Neural cell (in vitro differentiated cells): Measurements from ENCODE around the gene CCDC30. TPM values are rescaled to one million over a fixed set of nuclear protein-coding genes. Genes with fewer than 3 reads are reported as not detected.

ENCODE experiments used
- H2AFZ ChIP-seq: fragments of 200-600, 300-800 bp; sonication (generic), shearing (Covaris generic); 2 replicates; pipeline ENCODE4 v1.6.0; 2014; ENCODE audit warnings: low read depth, mild to moderate bottlenecking, antibody characterized with exemption, low read length, moderate library complexity
- H3F3A ChIP-seq: fragments of 200-600 bp; shearing (Covaris generic); 2 replicates; pipeline ENCODE4 v1.6.1; 2016; ENCODE audit warnings: mild to moderate bottlenecking, moderate library complexity, mixed read lengths, antibody characterized with exemption, low read length; ENCODE audit not compliant: insufficient read depth, poor library complexity, severe bottlenecking
- H3K27ac ChIP-seq: fragments of 200-600, 300-800 bp; sonication (generic), shearing (Covaris generic); 2 replicates; pipeline ENCODE4 v1.5.1; 2014; ENCODE audit warnings: mild to moderate bottlenecking, low read length, moderate library complexity
- H3K27me3 ChIP-seq: fragments of 300-800, 200-600 bp; sonication (generic), shearing (Covaris generic); 2 replicates; pipeline ENCODE4 v1.6.0; 2014; ENCODE audit warnings: mild to moderate bottlenecking, low read depth, low read length, moderate library complexity; ENCODE audit not compliant: insufficient read depth
- H3K36me3 ChIP-seq: fragments of 300-800, 200-600 bp; sonication (generic), shearing (Covaris generic); 2 replicates; pipeline ENCODE4 v1.5.1; 2014; ENCODE audit warnings: mild to moderate bottlenecking, antibody characterized with exemption, low read length, moderate library complexity; ENCODE audit not compliant: insufficient read depth
- H3K4me2 ChIP-seq: fragments of 300-800, 200-600 bp; sonication (generic), shearing (Covaris generic); 2 replicates; pipeline ENCODE4 v1.6.0; 2014; ENCODE audit warnings: mild to moderate bottlenecking, low read length
- H3K4me3 ChIP-seq: fragments of 300-800, 200-600 bp; sonication (generic), shearing (Covaris generic); 2 replicates; pipeline ENCODE4 v1.5.1; 2014; ENCODE audit warnings: mild to moderate bottlenecking, low read length, moderate library complexity
- H3K79me2 ChIP-seq: fragments of 200-600 bp; shearing (Covaris generic); replicated peaks from 2 replicates; pipeline ENCODE4 v1.6.0; 2014; ENCODE audit warnings: mild to moderate bottlenecking, low read length, moderate library complexity; ENCODE audit not compliant: insufficient read depth
- H3K9ac ChIP-seq: fragments of 300-800, 200-600 bp; sonication (generic), shearing (Covaris generic); 2 replicates; pipeline ENCODE4 v1.6.1; 2016; ENCODE audit warnings: mild to moderate bottlenecking, low read length, mixed read lengths
- H3K9me2 ChIP-seq: fragments of 200-600 bp; shearing (Covaris generic); 2 replicates; pipeline ENCODE4 v1.6.1; 2016; ENCODE audit warnings: mild to moderate bottlenecking, low read length, mixed read lengths; ENCODE audit not compliant: insufficient read depth
- H3K9me3 ChIP-seq: fragments of 200-600, 300-800 bp; sonication (generic), shearing (Covaris generic); 2 replicates; pipeline ENCODE4 v1.6.1; 2016; ENCODE audit warnings: mild to moderate bottlenecking, mixed run types, low read length, moderate library complexity, mixed read lengths
- H4K20me1 ChIP-seq: fragments of 200-600 bp; shearing (Covaris generic); 2 replicates; pipeline ENCODE4 v1.6.1; 2016; ENCODE audit warnings: mild to moderate bottlenecking, mixed run types; ENCODE audit not compliant: insufficient read depth
- EP300 ChIP-seq: fragments of 450-650 bp; conservative IDR thresholded peaks from 2 replicates; pipeline ENCODE4 v1.6.1; 2014; ENCODE audit warnings: antibody characterized with exemption, mild to moderate bottlenecking, moderate library complexity; ENCODE audit not compliant: poor library complexity, severe bottlenecking
- EZH2 ChIP-seq: fragments of 200-600, 300-800 bp; shearing (Covaris generic), sonication (generic); IDR thresholded peaks from 2 replicates; pipeline ENCODE4 v1.6.1; 2014; ENCODE audit warnings: antibody characterized with exemption, low read length, borderline replicate concordance, mild to moderate bottlenecking; ENCODE audit not compliant: insufficient read depth, poor library complexity, severe bottlenecking
- MXI1 ChIP-seq: fragments of 450-650 bp; conservative IDR thresholded peaks from 2 replicates; pipeline ENCODE4 v1.6.1; 2014; ENCODE audit warnings: antibody characterized with exemption, mild to moderate bottlenecking; ENCODE audit not compliant: poor library complexity, severe bottlenecking
- POLR2AphosphoS5 ChIP-seq: IDR thresholded peaks from 2 replicates; pipeline ENCODE4 v1.6.1; 2012
- RAD21 ChIP-seq: fragments of 450-650 bp; conservative IDR thresholded peaks from 2 replicates; pipeline ENCODE4 v1.6.1; 2014; ENCODE audit warnings: antibody characterized with exemption, mild to moderate bottlenecking, moderate library complexity
- SMC3 ChIP-seq: fragments of 450-650 bp; conservative IDR thresholded peaks from 2 replicates; pipeline ENCODE4 v1.6.1; 2014; ENCODE audit warnings: antibody characterized with exemption, mild to moderate bottlenecking, moderate library complexity; ENCODE audit not compliant: poor library complexity
- TAF1 ChIP-seq: IDR thresholded peaks from 2 replicates; pipeline ENCODE4 v1.6.1; 2012; ENCODE audit warnings: low read depth
- polyA plus RNA-seq: library from polyadenylated mRNA; depleted of rRNA; stranded (reverse); fragments of >200 nt; gene quantifications from 2 replicates; pipeline ENCODE4 v1.2.3, GENCODE V29; 2014
- TF ChIP-seq, protein P1 (sequence below): fragments of 450-650 bp; IDR thresholded peaks from 2 replicates; pipeline ENCODE4 v1.5.1; 2014; ENCODE audit warnings: antibody characterized with exemption, mild to moderate bottlenecking, moderate library complexity; ENCODE audit not compliant: poor library complexity, severe bottlenecking
- TF ChIP-seq, protein P2 (sequence below): IDR thresholded peaks from 2 replicates; pipeline ENCODE4 v1.6.1; 2012; ENCODE audit warnings: borderline replicate concordance

CCDC30 gene
- polyA plus RNA-seq, 1 donor from 2014 or later = 13.2 TPM

DNA sequence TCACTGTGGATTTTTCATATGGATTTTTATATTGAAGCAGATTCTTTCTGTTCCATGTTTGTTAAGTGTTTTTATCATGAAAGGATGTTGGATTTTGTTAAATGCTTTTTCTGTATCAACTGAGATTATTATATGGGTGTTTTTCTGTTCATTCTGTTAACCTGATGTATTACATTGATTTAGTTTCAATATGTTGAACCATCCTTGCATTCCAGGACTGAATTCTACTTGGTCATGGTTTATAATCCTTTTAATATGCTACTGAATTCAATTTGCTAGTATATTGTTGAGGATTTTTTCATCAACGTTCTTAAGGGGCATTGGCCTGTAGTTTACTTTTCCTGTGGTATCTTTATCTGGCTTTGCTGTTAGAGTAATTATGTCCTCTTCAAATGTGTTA, 55.8 kb downstream of the CCDC30 start:
- H3K9me2 ChIP-seq = no peaks in the 10 kb centered on the region
- H3K27me3 ChIP-seq = no peaks in the 10 kb centered on the region
- TF ChIP-seq SMC3 (no peak), POLR2AphosphoS5 (no peak), TAF1 (no peak), RAD21 (no peak), MXI1 (no peak), EZH2 (no peak), EP300 (no peak)
- TF ChIP-seq, protein P1, sequence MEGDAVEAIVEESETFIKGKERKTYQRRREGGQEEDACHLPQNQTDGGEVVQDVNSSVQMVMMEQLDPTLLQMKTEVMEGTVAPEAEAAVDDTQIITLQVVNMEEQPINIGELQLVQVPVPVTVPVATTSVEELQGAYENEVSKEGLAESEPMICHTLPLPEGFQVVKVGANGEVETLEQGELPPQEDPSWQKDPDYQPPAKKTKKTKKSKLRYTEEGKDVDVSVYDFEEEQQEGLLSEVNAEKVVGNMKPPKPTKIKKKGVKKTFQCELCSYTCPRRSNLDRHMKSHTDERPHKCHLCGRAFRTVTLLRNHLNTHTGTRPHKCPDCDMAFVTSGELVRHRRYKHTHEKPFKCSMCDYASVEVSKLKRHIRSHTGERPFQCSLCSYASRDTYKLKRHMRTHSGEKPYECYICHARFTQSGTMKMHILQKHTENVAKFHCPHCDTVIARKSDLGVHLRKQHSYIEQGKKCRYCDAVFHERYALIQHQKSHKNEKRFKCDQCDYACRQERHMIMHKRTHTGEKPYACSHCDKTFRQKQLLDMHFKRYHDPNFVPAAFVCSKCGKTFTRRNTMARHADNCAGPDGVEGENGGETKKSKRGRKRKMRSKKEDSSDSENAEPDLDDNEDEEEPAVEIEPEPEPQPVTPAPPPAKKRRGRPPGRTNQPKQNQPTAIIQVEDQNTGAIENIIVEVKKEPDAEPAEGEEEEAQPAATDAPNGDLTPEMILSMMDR = no peak
- TF ChIP-seq, protein P2, sequence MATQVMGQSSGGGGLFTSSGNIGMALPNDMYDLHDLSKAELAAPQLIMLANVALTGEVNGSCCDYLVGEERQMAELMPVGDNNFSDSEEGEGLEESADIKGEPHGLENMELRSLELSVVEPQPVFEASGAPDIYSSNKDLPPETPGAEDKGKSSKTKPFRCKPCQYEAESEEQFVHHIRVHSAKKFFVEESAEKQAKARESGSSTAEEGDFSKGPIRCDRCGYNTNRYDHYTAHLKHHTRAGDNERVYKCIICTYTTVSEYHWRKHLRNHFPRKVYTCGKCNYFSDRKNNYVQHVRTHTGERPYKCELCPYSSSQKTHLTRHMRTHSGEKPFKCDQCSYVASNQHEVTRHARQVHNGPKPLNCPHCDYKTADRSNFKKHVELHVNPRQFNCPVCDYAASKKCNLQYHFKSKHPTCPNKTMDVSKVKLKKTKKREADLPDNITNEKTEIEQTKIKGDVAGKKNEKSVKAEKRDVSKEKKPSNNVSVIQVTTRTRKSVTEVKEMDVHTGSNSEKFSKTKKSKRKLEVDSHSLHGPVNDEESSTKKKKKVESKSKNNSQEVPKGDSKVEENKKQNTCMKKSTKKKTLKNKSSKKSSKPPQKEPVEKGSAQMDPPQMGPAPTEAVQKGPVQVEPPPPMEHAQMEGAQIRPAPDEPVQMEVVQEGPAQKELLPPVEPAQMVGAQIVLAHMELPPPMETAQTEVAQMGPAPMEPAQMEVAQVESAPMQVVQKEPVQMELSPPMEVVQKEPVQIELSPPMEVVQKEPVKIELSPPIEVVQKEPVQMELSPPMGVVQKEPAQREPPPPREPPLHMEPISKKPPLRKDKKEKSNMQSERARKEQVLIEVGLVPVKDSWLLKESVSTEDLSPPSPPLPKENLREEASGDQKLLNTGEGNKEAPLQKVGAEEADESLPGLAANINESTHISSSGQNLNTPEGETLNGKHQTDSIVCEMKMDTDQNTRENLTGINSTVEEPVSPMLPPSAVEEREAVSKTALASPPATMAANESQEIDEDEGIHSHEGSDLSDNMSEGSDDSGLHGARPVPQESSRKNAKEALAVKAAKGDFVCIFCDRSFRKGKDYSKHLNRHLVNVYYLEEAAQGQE = no peak
- H3K79me2 ChIP-seq = no peaks in the 10 kb centered on the region
- H3K36me3 ChIP-seq = no peaks in the 10 kb centered on the region
- H3K4me2 ChIP-seq = no peak overlapping the region
- no peaks in the 10 kb centered on the region for H4K20me1 ChIP-seq
- H3K9ac ChIP-seq = no peak overlapping the region
- H2AFZ ChIP-seq = no peak overlapping the region
- no peaks in the 10 kb centered on the region for H3F3A ChIP-seq
- peaks cover 5% of the 10 kb centered on the region for H3K9me3 ChIP-seq
- no peak overlapping the region for H3K27ac ChIP-seq
- no peak overlapping the region for H3K4me3 ChIP-seq

DNA sequence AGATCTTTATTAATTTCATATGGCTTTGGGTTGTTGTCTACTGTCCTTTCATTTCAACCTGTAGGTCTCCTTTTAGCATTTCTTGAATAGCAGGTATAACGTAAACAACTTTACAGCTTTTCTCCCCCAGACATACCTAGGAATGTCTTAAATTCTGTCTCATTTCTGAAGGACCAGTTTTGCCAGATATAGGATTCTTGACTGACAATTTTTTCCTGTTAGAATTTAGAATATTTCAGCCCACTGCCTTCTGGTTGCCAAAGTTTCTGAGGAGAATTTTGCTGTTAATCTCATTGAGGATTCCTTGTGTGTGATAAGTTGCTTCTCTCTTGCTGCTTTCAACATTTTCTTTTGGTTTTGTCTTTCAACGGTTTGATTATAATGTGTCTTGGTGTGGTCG, 60.1 kb downstream of the CCDC30 start:
- H3K4me3 ChIP-seq = no peak overlapping the region
- no peak overlapping the region for H2AFZ ChIP-seq
- H3K79me2 ChIP-seq = no peaks in the 10 kb centered on the region
- no peaks in the 10 kb centered on the region for H3F3A ChIP-seq
- H3K27ac ChIP-seq = no peak overlapping the region
- no peak overlapping the region for H3K4me2 ChIP-seq
- H3K9me3 ChIP-seq = peaks cover 5% of the 10 kb centered on the region
- no peak for TF ChIP-seq RAD21
- TF ChIP-seq, protein P1 = no peak
- TF ChIP-seq, protein P2 = no peak
- TF ChIP-seq EZH2 = no peak
- TF ChIP-seq TAF1 = no peak
- no peak for TF ChIP-seq POLR2AphosphoS5
- TF ChIP-seq SMC3 = no peak
- TF ChIP-seq MXI1 = no peak
- no peak for TF ChIP-seq EP300
- no peaks in the 10 kb centered on the region for H3K9me2 ChIP-seq
- H3K27me3 ChIP-seq = no peaks in the 10 kb centered on the region
- H3K9ac ChIP-seq = no peak overlapping the region
- no peaks in the 10 kb centered on the region for H4K20me1 ChIP-seq
- H3K36me3 ChIP-seq = no peaks in the 10 kb centered on the region
